ENCODE data around the gene TMED8. TPM values are rescaled to one million over a fixed set of nuclear protein-coding genes. Genes with fewer than 3 reads are reported as not detected.
"Not testable (repeated sequence)": the region's sequence is repeated elsewhere in the genome, so short reads cannot be mapped to it uniquely, and the experiment has no call there.

TMED8 gene
- total RNA-seq, 1 donor, result 19.9 TPM

- DNase-seq (ENCODE audit: low read depth in 2 of 3, low spot score in 2 of 3), result no peak
Observed at GRCh38 chr14:77324289-77324688, 52.6 kb downstream of the TMED8 start.

- no peak for DNase-seq (ENCODE audit: low read depth in 2 of 3, low spot score in 2 of 3)
Observed at GRCh38 chr14:77323571-77323970, 53.3 kb downstream of the TMED8 start.

GRCh38 chr14:77322951-77323350, 53.9 kb downstream of the TMED8 start:
- DNase-seq (ENCODE audit: low read depth in 2 of 3, low spot score in 2 of 3), result no peak

GRCh38 chr14:77322250-77322902, 54.5 kb downstream of the TMED8 start:
- no peak for DNase-seq (ENCODE audit: low read depth in 2 of 3, low spot score in 2 of 3)

GRCh38 chr14:77320238-77320935, 56.5 kb downstream of the TMED8 start, which contains the start of gene POMT2:
Gene POMT2 (minus strand): TSS chr14:77320883. CDS start chr14:77320681, 202 bp downstream.
- peak; percentile 72 to 95 (median 92) for DNase-seq (ENCODE audit: low read depth in 2 of 3, low spot score in 2 of 3)

- DNase-seq (ENCODE audit: low read depth in 2 of 3, low spot score in 2 of 3), result no peak
Observed at GRCh38 chr14:77319422-77319821, 57.5 kb downstream of the TMED8 start.

- not testable (repeated sequence) for DNase-seq (ENCODE audit: low read depth in 2 of 3, low spot score in 2 of 3)
Observed at GRCh38 chr14:77318756-77319155, 58.1 kb downstream of the TMED8 start.

- no peak for DNase-seq (ENCODE audit: low read depth in 2 of 3, low spot score in 2 of 3)
Observed at GRCh38 chr14:77318006-77318553, 58.8 kb downstream of the TMED8 start.

GRCh38 chr14:77316872-77317301, 60.0 kb downstream of the TMED8 start:
- DNase-seq (ENCODE audit: low read depth in 2 of 3, low spot score in 2 of 3), result no peak

- DNase-seq (ENCODE audit: low read depth in 2 of 3, low spot score in 2 of 3), result no peak
Observed at GRCh38 chr14:77316195-77316505, 60.7 kb downstream of the TMED8 start.

GRCh38 chr14:77314539-77315457, 62.1 kb downstream of the TMED8 start:
- no peak for DNase-seq (ENCODE audit: low read depth in 2 of 3, low spot score in 2 of 3)

- DNase-seq (ENCODE audit: low read depth in 2 of 3, low spot score in 2 of 3), result no peak
Observed at GRCh38 chr14:77314043-77314442, 62.9 kb downstream of the TMED8 start.

GRCh38 chr14:77313371-77313770, 63.5 kb downstream of the TMED8 start:
- no peak for DNase-seq (ENCODE audit: low read depth in 2 of 3, low spot score in 2 of 3)

GRCh38 chr14:77311217-77311616, 65.7 kb downstream of the TMED8 start:
- no peak for DNase-seq (ENCODE audit: low read depth in 2 of 3, low spot score in 2 of 3)

- no peak for DNase-seq (ENCODE audit: low read depth in 2 of 3, low spot score in 2 of 3)
Observed at GRCh38 chr14:77310026-77310425, 66.9 kb downstream of the TMED8 start.

- peak in 2 of 3 donors; percentile 25 to 59 for DNase-seq (ENCODE audit: low read depth in 2 of 3, low spot score in 2 of 3)
Observed at GRCh38 chr14:77309131-77309530, 67.8 kb downstream of the TMED8 start.

GRCh38 chr14:77306851-77307496, 69.9 kb downstream of the TMED8 start:
- DNase-seq (ENCODE audit: low read depth in 2 of 3, low spot score in 2 of 3), result no peak

- DNase-seq (ENCODE audit: low read depth in 2 of 3, low spot score in 2 of 3), result no peak
Observed at GRCh38 chr14:77306416-77306815, 70.5 kb downstream of the TMED8 start.

- DNase-seq (ENCODE audit: low read depth in 2 of 3, low spot score in 2 of 3), result no peak
Observed at GRCh38 chr14:77305696-77306095, 71.2 kb downstream of the TMED8 start.

GRCh38 chr14:77303417-77304156, 73.3 kb downstream of the TMED8 start:
- DNase-seq (ENCODE audit: low read depth in 2 of 3, low spot score in 2 of 3), result peak in 2 of 3 donors; percentile 17 to 22

Data from hematopoietic multipotent progenitor cell (in vitro differentiated cells).